Measurements from ENCODE around the gene CLMP.

CLMP gene

GRCh38 chr11:123202155-123203151 is 7.4 kb upstream of the CLMP start:
- TF ChIP-seq POLR2A (IDR thresholded peaks at IDR 0.05; ENCODE audit: low read depth, low read length) (no peak), POLR2AphosphoS5 (IDR thresholded peaks at IDR 0.05; ENCODE audit: low read depth, low read length) (no peak), TAF1 (IDR thresholded peaks at IDR 0.05; ENCODE audit: borderline replicate concordance, low read depth, low read length) (no peak)
- FAIRE-seq (no peak), DNase-seq (ENCODE audit: insufficient read length) (no peak)

- TF ChIP-seq POLR2A (IDR thresholded peaks at IDR 0.05; ENCODE audit: low read depth, low read length) (no peak), TAF1 (IDR thresholded peaks at IDR 0.05; ENCODE audit: borderline replicate concordance, low read depth, low read length) (no peak), POLR2AphosphoS5 (IDR thresholded peaks at IDR 0.05; ENCODE audit: low read depth, low read length) (no peak)
- FAIRE-seq (no peak), DNase-seq (ENCODE audit: insufficient read length) (no peak)
Measured at GRCh38 chr11:123200264-123200663, 5.2 kb upstream of the CLMP start.

- no peak for DNase-seq (ENCODE audit: insufficient read length)
- TF ChIP-seq TAF1 (IDR thresholded peaks at IDR 0.05; ENCODE audit: borderline replicate concordance, low read depth, low read length) (no peak), POLR2A (IDR thresholded peaks at IDR 0.05; ENCODE audit: low read depth, low read length) (no peak), POLR2AphosphoS5 (IDR thresholded peaks at IDR 0.05; ENCODE audit: low read depth, low read length) (no peak)
- no peak for FAIRE-seq
Measured at GRCh38 chr11:123197711-123198110, 2.7 kb upstream of the CLMP start.

- DNase-seq (ENCODE audit: insufficient read length) = no peak
- TF ChIP-seq TAF1 (IDR thresholded peaks at IDR 0.05; ENCODE audit: borderline replicate concordance, low read depth, low read length) = no peak
- TF ChIP-seq POLR2A (IDR thresholded peaks at IDR 0.05; ENCODE audit: low read depth, low read length) = no peak
- TF ChIP-seq POLR2AphosphoS5 (IDR thresholded peaks at IDR 0.05; ENCODE audit: low read depth, low read length) = no peak
- FAIRE-seq = no peak
Measured at GRCh38 chr11:123196060-123196714, 1.1 kb upstream of the CLMP start.

- DNase-seq (ENCODE audit: insufficient read length) = no peak
- no peak for TF ChIP-seq TAF1 (IDR thresholded peaks at IDR 0.05; ENCODE audit: borderline replicate concordance, low read depth, low read length)
- no peak for TF ChIP-seq POLR2A (IDR thresholded peaks at IDR 0.05; ENCODE audit: low read depth, low read length)
- no peak for TF ChIP-seq POLR2AphosphoS5 (IDR thresholded peaks at IDR 0.05; ENCODE audit: low read depth, low read length)
- FAIRE-seq = no peak
Measured at GRCh38 chr11:123194337-123195187, 486 bp downstream of the CLMP start.

- DNase-seq (ENCODE audit: insufficient read length) (no peak), FAIRE-seq (no peak)
- TF ChIP-seq POLR2A (IDR thresholded peaks at IDR 0.05; ENCODE audit: low read depth, low read length) (no peak), TAF1 (IDR thresholded peaks at IDR 0.05; ENCODE audit: borderline replicate concordance, low read depth, low read length) (no peak), POLR2AphosphoS5 (IDR thresholded peaks at IDR 0.05; ENCODE audit: low read depth, low read length) (no peak)
Measured at GRCh38 chr11:123193742-123194141, 1.3 kb downstream of the CLMP start.

GRCh38 chr11:123191939-123192338 is 3.1 kb downstream of the CLMP start:
- DNase-seq (ENCODE audit: insufficient read length) (no peak), FAIRE-seq (no peak)
- TF ChIP-seq POLR2A (IDR thresholded peaks at IDR 0.05; ENCODE audit: low read depth, low read length) (no peak), POLR2AphosphoS5 (IDR thresholded peaks at IDR 0.05; ENCODE audit: low read depth, low read length) (no peak), TAF1 (IDR thresholded peaks at IDR 0.05; ENCODE audit: borderline replicate concordance, low read depth, low read length) (no peak)

GRCh38 chr11:123190518-123190917 is 4.5 kb downstream of the CLMP start:
- FAIRE-seq (no peak), DNase-seq (ENCODE audit: insufficient read length) (no peak)
- TF ChIP-seq TAF1 (IDR thresholded peaks at IDR 0.05; ENCODE audit: borderline replicate concordance, low read depth, low read length) (no peak), POLR2AphosphoS5 (IDR thresholded peaks at IDR 0.05; ENCODE audit: low read depth, low read length) (no peak), POLR2A (IDR thresholded peaks at IDR 0.05; ENCODE audit: low read depth, low read length) (no peak)

GRCh38 chr11:123188508-123189165 is 6.4 kb downstream of the CLMP start:
- no peak for TF ChIP-seq TAF1 (IDR thresholded peaks at IDR 0.05; ENCODE audit: borderline replicate concordance, low read depth, low read length)
- TF ChIP-seq POLR2AphosphoS5 (IDR thresholded peaks at IDR 0.05; ENCODE audit: low read depth, low read length) = no peak
- TF ChIP-seq POLR2A (IDR thresholded peaks at IDR 0.05; ENCODE audit: low read depth, low read length) = no peak
- FAIRE-seq = no peak
- no peak for DNase-seq (ENCODE audit: insufficient read length)

GRCh38 chr11:123187665-123188507 is 7.2 kb downstream of the CLMP start:
- no peak for TF ChIP-seq POLR2A (IDR thresholded peaks at IDR 0.05; ENCODE audit: low read depth, low read length)
- TF ChIP-seq POLR2AphosphoS5 (IDR thresholded peaks at IDR 0.05; ENCODE audit: low read depth, low read length) = no peak
- no peak for TF ChIP-seq TAF1 (IDR thresholded peaks at IDR 0.05; ENCODE audit: borderline replicate concordance, low read depth, low read length)
- no peak for DNase-seq (ENCODE audit: insufficient read length)
- FAIRE-seq = no peak
